GM18499 (cell line): ENCODE data around the gene C16orf54.
"Not testable (repeated sequence)": the region's sequence is repeated elsewhere in the genome, so short reads cannot be mapped to it uniquely, and the experiment has no call there.

Experiments used
- ATAC-seq: cut with Tn5 transposase; IDR thresholded peaks from one replicate; pipeline ENCODE4 v1.9.1; 2021; ENCODE audit warnings: moderate number of reproducible peaks; ENCODE audit not compliant: insufficient read depth, unreplicated experiment

The C16orf54 gene

DNA sequence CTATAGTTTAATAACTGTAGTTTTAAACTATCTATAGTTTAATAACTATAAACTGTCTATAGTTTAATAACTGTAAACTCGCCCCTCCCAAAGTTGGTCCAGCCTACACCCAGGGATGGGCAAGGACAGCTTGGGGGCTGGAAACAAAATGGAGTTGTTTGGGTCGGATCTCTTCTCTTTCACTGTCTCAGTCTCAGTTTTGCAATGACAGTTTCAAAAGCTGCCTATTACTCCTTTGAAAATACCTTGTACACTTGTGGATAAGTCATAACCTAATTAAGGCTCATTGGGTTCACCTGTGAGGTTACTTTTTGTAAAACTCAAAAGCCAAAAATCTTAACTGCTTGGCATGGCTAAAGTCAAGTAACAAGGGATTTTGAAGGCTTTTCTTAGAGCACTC, 31.4 kb downstream of the C16orf54 start:
- ATAC-seq = no peak

DNA sequence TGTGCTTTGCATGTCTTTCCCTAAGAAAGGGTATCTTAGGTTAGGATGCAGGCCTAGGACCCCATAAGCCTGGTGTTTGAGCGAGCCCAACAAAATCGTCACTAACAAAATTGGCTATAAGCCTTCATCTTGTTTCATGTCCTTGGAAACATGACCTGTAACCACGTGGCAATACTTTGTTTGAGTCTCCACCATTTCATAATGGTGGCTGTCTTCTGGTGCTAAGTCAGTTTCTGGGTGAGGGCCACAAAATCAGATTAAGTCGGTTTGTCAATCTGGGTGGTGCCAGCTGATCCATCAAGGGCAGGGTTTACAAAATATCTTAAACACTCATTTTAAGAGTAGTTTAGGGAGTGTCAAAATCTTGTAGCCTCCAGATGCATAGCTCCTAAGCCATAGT, 33.0 kb downstream of the C16orf54 start:
- no peak for ATAC-seq

DNA sequence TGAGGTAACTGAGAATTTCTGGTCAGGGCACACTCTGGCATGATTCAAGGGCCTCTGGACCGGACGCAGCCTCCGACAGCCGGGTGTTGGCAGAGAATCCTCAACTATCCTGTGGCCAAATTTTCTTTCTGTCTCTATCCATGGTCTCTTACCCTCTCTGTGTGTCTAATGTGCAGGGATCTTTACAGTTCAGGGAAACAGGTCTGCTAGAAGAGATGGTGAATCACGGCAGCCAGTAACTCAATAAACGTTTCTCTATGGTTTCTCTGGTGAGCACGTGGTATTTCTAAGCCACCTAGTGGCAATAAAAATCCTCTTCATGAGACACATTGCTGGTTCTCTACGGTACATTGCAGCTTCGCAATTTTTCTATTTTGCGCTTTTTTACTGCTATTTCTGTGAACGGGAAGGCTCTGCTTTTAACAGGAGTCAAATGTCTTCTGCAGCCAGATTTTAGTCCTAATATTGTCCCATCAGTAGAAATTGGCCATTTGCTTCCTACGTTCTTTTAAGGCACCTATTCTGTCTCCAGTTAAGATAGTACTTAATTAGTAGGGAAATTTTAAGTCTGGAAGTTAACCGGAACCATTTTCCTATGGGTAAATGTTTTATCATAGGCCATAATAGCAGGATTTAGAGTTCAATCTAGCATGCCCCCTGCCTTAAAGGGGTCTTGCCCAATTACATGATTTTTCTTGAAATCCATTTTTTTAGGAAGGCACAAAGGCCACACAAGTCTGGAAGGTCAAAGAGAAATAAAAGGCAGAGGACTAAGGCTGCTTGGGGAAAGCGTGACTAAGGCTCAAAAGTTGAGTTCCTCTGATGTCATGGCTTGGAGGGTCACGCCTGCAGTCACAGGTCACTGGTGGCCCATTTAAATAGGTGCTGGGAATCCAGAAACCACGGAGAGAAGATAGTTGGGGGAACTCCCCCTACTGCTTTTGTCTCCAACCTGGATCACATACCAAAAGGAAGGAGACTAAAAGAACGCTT, 35.3 kb downstream of the C16orf54 start:
- no peak for ATAC-seq

DNA sequence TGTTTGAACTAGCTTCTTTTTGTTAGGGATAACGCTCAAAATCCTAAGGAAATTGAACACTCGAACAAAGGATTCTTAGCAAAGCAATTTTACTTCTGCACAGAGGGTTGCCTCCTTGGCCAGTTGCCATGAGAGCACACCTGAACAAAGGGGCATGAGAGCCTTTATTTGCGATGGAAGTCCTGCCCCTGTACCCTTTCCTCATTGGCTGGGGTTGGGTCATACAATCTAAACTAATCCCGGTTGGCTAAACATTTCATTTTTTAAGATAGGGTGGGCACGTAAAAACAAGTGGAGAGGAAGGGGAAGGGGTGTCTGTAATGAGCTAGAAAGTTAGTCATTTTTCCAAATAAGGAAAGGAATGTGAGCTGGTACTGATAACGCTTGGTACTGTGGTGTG, 36.1 kb downstream of the C16orf54 start:
- not testable (repeated sequence) for ATAC-seq

- no peak for ATAC-seq
Measured at GRCh38 chr16:29708917-29709600, 36.7 kb downstream of the C16orf54 start.

DNA sequence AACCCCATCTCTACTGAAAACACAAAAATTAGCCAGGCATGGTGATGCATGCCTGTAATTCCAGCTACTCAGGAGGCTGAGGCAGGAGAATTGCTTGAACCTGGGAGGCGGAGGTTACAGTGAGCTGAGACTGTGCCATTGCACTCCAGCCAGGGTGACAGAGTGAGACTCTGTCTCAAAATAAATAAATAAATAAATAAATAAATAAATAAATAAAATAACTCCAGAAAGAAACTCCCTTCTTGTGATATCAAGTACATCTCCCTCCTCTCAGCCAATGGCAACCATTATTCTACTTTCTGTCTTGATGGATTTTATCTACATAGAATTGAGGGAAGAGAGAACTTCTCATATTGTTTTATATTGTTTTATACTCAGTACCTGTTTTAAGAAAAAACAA, 38.6 kb downstream of the C16orf54 start:
- not testable (repeated sequence) for ATAC-seq

- no peak for ATAC-seq
Measured at GRCh38 chr16:29705030-29705429, 40.8 kb downstream of the C16orf54 start.

- no peak for ATAC-seq
Measured at GRCh38 chr16:29702269-29702668, 43.5 kb downstream of the C16orf54 start.

DNA sequence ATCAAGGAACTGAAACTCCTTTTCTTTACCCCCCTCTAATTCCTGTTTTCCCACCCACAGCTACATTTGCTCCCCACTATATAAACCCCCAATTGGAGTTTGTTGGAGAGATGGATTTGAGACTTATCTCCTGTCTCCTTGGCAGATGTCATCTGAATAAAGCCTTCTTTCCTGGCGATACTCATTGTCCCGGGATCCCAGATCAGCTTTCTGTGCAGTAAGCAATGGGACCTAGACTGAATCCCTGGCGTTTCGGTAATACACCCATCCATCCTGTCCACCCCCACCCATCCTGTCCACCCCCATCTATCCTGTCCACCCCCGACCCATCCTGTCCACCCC, 44.6 kb downstream of the C16orf54 start:
- ATAC-seq = no peak

DNA sequence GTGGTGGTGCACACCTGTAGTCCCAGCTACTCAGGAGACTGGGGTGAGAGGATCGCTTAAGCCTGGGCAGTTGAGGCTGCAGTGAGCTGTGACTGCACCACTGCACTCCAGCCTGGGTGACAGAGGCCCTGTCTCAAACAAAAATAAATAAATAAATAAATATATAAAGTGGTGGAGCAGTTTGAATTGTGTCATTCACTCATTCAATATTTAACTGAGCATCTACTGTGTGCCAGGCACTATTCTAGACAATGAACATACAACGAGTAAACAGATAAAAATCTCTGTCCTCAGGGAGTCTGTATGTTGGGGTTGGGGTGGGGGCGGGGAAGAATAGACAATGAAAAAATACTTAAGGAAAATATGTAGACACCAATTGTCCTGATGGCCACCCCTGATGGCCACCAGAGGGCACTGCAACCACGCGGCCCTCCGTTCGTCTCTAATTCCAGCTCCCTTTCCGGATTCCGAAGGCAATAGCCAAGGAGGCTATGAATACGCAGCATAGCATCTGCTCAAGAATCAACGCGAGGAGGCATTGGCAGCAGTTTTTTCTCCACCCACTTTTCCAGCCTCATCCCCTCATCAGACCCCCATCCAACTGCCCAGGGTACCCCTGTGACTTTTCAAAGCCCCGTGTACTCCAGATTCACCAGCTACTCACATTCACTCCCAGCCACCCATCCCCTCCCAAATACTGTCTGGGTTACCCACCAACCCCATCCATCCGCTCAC, 45.4 kb downstream of the C16orf54 start:
- ATAC-seq = no peak

DNA sequence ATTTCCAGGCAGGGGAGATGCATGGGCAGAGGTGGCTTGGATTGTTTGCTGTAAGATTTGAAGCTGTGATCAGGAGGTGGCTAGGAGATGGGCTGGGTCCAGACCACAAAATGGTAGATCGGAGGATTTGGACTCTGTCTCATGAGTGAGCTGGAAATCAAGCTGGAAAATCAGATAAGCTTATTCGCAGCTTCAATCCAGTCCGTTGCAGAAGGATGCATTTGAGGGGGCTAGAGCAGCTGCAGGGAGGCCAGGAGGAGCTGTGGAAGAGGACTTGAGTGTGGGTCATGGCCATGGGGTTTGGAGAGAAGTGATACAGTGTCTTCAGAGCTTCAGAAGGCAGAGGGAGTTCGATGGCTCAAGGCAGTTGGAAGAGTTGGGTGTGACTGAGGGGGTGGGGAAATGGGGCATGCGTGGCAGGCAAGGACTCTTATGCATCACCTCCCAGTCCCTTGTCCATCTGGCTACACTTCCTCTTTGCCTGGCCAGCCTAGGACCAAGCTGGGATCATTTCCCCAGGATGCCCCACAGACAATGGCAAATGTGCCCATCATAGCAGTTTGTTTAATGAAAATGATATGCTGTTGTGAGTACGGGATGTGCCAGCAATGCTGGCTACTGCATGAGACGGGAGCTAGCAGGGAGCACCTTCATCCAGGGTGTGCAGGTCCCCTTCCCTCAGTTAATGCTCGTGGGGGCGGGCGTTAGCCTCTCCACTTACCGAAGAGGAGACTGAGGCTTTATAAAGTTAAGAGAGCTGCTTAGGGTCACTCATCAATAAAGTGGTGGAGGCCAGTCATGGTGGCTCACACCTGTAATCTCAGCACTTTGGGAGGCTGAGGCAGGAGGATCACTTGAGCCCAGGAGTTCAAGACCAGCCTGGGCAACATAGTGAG, 46.2 kb downstream of the C16orf54 start:
- no peak for ATAC-seq

- ATAC-seq = no peak
Measured at GRCh38 chr16:29698484-29699323, 47.1 kb downstream of the C16orf54 start.

GRCh38 chr16:29698042-29698441, 47.7 kb downstream of the C16orf54 start:
- ATAC-seq = no peak

DNA sequence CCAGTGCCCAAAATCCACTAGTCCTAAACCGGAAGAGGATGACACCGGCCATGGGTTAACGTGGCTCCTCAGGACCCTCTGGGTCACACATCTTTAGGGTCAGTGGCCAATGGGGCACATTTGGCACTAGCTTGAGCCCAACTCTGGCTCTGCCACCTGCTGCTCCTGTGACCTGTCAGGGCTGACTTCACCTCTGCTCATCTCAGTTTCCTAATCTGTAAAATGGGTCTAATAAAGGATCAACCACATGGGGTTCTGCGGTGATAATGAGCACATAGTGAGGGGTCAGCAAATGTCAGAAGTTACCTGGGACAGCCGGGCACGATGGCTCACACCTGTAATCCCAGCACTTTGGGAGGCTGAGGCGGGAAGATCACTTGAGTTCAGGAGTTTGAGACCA, 48.4 kb downstream of the C16orf54 start:
- ATAC-seq = no peak

DNA sequence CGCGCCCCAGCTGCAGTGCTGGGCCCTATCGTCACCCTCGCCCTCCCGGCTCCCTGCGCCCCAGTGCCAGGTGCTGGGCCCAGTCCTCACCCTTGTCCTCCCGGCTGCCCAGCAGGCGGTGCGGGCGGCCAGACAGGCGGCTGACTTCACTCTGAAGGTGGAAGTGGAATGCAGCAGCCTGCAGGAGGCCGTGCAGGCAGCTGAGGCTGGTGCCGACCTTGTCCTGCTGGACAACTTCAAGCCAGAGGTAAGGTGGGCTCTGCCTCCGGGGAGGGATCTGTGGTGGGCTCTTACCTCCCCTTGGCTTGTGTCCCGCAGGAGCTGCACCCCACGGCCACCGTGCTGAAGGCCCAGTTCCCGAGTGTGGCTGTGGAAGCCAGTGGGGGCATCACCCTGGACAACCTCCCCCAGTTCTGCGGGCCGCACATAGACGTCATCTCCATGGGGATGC, 48.9 kb downstream of the C16orf54 start:
- no peak for ATAC-seq

DNA sequence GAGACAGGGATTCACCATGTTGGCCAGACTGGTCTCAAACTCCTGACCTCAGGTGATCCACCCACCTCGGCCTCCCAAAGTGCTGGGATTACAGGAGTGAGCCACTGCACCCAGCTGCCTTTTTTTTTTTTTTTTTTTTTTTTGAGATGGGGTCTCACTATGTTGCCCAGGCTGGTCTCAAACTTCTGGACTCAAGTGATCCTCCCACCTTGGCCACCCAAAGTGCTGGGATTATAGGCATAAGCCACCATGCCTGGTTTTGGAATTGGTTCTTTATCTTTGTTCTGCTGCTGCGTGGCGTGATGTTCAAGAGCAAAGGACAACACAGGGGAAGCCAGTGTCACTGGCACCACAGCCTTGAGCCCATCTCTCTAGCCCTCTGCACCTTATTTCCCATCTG, 50.1 kb downstream of the C16orf54 start:
- ATAC-seq = not testable (repeated sequence)

DNA sequence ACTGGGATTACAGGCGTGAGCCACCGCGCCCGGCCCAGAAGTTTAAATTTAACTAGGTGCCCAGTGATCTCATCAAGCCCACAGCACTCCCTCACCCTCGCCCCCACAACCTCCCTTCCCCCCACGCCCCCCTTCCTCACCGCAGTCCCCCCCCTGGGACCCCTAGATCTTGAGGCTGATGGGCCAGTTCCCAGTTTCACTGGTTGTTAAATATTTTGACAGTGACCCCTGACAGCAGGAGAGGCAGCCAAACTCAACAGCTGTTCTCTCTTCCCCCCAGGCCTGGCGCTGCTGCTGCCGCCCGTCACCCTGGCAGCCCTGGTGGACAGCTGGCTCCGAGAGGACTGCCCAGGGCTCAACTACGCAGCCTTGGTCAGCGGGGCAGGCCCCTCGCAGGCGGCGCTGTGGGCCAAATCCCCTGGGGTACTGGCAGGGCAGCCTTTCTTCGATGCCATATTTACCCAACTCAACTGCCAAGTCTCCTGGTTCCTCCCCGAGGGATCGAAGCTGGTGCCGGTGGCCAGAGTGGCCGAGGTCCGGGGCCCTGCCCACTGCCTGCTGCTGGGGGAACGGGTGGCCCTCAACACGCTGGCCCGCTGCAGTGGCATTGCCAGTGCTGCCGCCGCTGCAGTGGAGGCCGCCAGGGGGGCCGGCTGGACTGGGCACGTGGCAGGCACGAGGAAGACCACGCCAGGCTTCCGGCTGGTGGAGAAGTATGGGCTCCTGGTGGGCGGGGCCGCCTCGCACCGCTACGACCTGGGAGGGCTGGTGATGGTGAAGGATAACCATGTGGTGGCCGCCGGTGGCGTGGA, 51.2 kb downstream of the C16orf54 start:
- no peak for ATAC-seq

DNA sequence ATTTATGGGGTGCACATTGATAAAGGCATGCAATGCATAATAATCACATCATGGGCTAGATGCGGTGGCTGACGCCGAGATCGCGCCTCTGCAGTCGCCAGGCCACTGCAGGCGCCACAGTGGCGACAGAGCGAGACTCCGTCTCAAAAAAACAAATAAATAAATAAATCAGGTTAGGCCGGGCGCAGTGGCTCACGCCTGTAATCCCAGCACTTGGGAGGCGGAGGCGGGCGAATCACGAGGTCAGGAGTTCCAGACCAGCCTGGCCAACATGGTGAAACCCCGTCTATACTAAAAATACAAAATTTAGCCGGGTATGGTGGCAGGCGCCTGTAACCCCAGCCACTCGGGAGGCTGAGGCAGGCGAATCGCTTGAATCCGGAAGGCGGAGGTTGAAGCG, 53.2 kb downstream of the C16orf54 start:
- ATAC-seq = not testable (repeated sequence)
